ENCODE measurements around the gene SLC24A4.

SLC24A4 gene

DNA sequence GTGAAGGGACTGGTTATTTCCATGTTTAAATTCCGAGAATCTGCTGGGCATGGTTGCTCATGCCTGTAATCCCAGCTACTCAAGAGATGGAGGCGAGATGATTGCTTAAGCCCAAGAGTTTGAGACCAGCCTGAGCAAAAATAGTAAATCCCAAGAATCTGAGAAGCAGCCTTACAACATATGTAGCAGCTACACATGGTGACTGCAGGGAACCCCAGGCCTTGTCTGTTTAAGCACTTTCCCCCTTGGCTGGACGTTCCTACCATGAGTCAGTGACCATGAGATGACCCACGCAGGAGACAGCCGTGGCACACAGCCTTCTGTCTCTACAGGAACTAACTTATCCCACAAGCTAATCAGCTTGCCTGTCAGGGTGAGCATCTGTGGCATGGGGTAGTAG lies 5.5 kb upstream of the SLC24A4 start:
- Histone ChIP-seq H3K9me3 (ENCODE audit: control insufficient read depth, insufficient read depth, low read length) (no peaks in the 10 kb centered on the region), H3K79me2 (ENCODE audit: control insufficient read depth, low read length) (no peaks in the 10 kb centered on the region), H3K27me3 (ENCODE audit: control insufficient read depth, low read length) (no peaks in the 10 kb centered on the region; the same call in 1 of the 2 replicates), H3K4me3 (ENCODE audit: low read length) (no peak overlapping the region), H3K4me2 (ENCODE audit: low read length) (no peak overlapping the region), H3K4me1 (ENCODE audit: control insufficient read depth, low read length) (no peaks in the 10 kb centered on the region), H3K36me3 (ENCODE audit: control insufficient read depth, low read length) (no peaks in the 10 kb centered on the region), H3K9me2 (replicated peaks; ENCODE audit: control insufficient read depth, low read length) (no peaks in the 10 kb centered on the region), H3F3A (ENCODE audit: control insufficient read depth, insufficient read depth) (no peaks in the 10 kb centered on the region), H4K20me1 (ENCODE audit: control insufficient read depth, insufficient read depth, low read depth, low read length) (no peaks in the 10 kb centered on the region), H3K27ac (ENCODE audit: low read depth, low read length) (no peak overlapping the region)
- no peak for TF ChIP-seq EZH2phosphoT487 (IDR thresholded peaks at IDR 0.05; ENCODE audit: borderline replicate concordance, low read length)

DNA sequence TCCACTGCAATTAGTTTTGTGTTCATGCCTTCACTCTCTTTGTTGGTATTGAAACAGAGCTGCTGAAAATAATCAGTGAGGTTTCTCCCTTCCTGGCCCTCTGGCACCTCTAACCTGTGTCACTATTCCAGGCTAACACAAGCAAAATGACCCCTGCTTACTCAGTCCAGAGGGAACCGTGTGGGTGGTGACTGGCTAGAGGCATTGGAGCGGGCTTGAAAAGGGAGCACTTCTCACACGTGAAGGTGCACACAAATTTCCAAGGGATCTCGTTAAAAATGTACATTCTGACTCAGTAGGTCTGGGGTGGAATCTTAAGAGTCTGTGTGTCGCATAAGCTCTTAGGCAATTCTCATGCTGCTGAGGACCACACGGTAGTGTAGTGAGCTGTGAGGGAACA lies 1.3 kb upstream of the SLC24A4 start:
- Histone ChIP-seq H3K27me3 (ENCODE audit: control insufficient read depth, low read length) (peaks cover 5% of the 10 kb centered on the region; the same call in 1 of the 2 replicates), H3K4me2 (ENCODE audit: low read length) (no peak overlapping the region), H3K27ac (ENCODE audit: low read depth, low read length) (no peak overlapping the region), H3K9me3 (ENCODE audit: control insufficient read depth, insufficient read depth, low read length) (no peaks in the 10 kb centered on the region), H4K20me1 (ENCODE audit: control insufficient read depth, insufficient read depth, low read depth, low read length) (no peaks in the 10 kb centered on the region), H3K9me2 (replicated peaks; ENCODE audit: control insufficient read depth, low read length) (no peaks in the 10 kb centered on the region), H3K36me3 (ENCODE audit: control insufficient read depth, low read length) (no peaks in the 10 kb centered on the region), H3K4me1 (ENCODE audit: control insufficient read depth, low read length) (no peaks in the 10 kb centered on the region), H3K4me3 (ENCODE audit: low read length) (no peak overlapping the region), H3K79me2 (ENCODE audit: control insufficient read depth, low read length) (no peaks in the 10 kb centered on the region), H3F3A (ENCODE audit: control insufficient read depth, insufficient read depth) (no peaks in the 10 kb centered on the region)
- TF ChIP-seq EZH2phosphoT487 (IDR thresholded peaks at IDR 0.05; ENCODE audit: borderline replicate concordance, low read length), result no peak
- TF ChIP-seq, protein P1, sequence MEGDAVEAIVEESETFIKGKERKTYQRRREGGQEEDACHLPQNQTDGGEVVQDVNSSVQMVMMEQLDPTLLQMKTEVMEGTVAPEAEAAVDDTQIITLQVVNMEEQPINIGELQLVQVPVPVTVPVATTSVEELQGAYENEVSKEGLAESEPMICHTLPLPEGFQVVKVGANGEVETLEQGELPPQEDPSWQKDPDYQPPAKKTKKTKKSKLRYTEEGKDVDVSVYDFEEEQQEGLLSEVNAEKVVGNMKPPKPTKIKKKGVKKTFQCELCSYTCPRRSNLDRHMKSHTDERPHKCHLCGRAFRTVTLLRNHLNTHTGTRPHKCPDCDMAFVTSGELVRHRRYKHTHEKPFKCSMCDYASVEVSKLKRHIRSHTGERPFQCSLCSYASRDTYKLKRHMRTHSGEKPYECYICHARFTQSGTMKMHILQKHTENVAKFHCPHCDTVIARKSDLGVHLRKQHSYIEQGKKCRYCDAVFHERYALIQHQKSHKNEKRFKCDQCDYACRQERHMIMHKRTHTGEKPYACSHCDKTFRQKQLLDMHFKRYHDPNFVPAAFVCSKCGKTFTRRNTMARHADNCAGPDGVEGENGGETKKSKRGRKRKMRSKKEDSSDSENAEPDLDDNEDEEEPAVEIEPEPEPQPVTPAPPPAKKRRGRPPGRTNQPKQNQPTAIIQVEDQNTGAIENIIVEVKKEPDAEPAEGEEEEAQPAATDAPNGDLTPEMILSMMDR (IDR thresholded peaks at IDR 0.05; ENCODE audit: low read depth, low read length, poor library complexity, severe bottlenecking), result no peak

DNA sequence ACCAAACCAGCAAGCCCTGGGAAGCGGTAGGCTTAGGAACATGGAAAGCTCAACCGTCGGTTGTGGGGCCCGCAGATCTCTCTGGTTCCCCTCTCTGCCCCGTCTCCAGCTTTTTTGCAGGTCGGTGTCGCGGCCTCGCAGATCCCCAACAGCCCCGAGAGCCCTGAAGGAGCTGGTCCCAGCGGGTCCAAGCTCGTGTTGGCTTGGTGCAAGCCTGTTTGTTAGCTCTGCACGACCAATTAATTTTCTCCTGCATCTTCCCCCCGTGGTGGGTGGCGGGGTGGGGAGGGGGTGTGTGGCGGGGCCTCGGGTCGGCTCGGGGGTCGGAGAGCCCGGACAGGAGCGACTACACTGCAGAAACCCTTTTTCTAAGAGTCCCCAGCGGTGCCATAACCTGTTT lies 449 bp upstream of the SLC24A4 start:
- no peaks in the 10 kb centered on the region for H3K9me3 ChIP-seq (ENCODE audit: control insufficient read depth, insufficient read depth, low read length)
- no peaks in the 10 kb centered on the region for H3K9me2 ChIP-seq (replicated peaks; ENCODE audit: control insufficient read depth, low read length)
- H3K36me3 ChIP-seq (ENCODE audit: control insufficient read depth, low read length), result no peaks in the 10 kb centered on the region
- H3K4me1 ChIP-seq (ENCODE audit: control insufficient read depth, low read length), result no peaks in the 10 kb centered on the region
- H3F3A ChIP-seq (ENCODE audit: control insufficient read depth, insufficient read depth), result no peaks in the 10 kb centered on the region
- TF ChIP-seq EZH2phosphoT487 (IDR thresholded peaks at IDR 0.05; ENCODE audit: borderline replicate concordance, low read length), result no peak
- TF ChIP-seq, protein P1 (IDR thresholded peaks at IDR 0.05; ENCODE audit: low read depth, low read length, poor library complexity, severe bottlenecking), result no peak
- H3K27ac ChIP-seq (ENCODE audit: low read depth, low read length), result no peak overlapping the region
- H3K4me3 ChIP-seq (ENCODE audit: low read length), result no peak overlapping the region
- no peak overlapping the region for H3K4me2 ChIP-seq (ENCODE audit: low read length)
- no peaks in the 10 kb centered on the region for H4K20me1 ChIP-seq (ENCODE audit: control insufficient read depth, insufficient read depth, low read depth, low read length)
- H3K27me3 ChIP-seq (ENCODE audit: control insufficient read depth, low read length), result peaks cover 5% of the 10 kb centered on the region; the same call in 1 of the 2 replicates
- H3K79me2 ChIP-seq (ENCODE audit: control insufficient read depth, low read length), result no peaks in the 10 kb centered on the region

DNA sequence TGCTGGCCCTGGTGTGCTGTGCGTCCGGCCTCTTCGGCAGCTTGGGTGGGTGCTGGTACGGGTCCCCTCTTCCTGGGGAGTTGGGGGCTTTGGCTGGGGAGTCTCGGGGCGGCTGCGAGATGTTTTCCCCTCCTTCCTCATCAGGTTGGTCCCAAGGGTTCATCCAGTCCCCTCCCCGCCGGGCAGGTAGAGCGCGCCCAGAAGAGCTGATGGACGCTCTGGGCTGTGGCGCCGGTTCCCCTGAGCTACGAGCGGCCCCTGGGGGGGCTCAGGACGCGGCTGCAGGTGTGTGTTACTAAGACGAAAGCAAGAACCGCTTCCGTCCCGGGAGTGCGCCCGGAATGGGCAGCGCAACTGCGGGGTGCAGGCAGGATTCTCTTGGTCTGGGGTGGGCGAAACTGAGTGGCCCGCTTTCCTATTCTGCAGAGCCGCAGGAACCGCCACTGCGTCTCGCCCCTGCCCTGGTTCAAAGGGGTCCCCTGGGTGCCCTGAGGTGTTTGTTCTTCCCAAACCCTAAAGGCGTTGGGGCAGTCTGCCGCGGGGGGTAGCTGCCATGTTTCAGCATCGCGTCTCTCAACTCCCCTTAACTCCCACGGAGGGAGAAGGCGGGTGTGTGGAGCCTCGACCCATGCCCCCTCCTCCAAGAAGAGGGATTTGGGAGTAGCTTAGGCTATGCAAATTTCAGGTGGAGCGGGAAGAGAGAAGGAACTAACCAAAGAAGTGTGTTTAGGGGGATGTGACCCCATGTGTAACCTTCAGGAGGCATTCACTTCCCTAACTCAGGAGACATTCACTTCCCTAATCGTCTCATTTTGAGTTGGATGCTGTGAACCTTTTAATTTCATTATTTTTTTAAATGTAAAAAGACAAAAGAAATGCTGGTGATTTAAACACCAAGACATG lies 1.2 kb downstream of the SLC24A4 start:
- H3K27ac ChIP-seq (ENCODE audit: low read depth, low read length), result no peak overlapping the region
- no peaks in the 10 kb centered on the region for H3K36me3 ChIP-seq (ENCODE audit: control insufficient read depth, low read length)
- H3K79me2 ChIP-seq (ENCODE audit: control insufficient read depth, low read length), result no peaks in the 10 kb centered on the region
- H3K9me3 ChIP-seq (ENCODE audit: control insufficient read depth, insufficient read depth, low read length), result no peaks in the 10 kb centered on the region
- H3K4me2 ChIP-seq (ENCODE audit: low read length), result no peak overlapping the region
- no peaks in the 10 kb centered on the region for H3F3A ChIP-seq (ENCODE audit: control insufficient read depth, insufficient read depth)
- peaks cover 5% of the 10 kb centered on the region; the same call in 1 of the 2 replicates for H3K27me3 ChIP-seq (ENCODE audit: control insufficient read depth, low read length)
- H3K9me2 ChIP-seq (replicated peaks; ENCODE audit: control insufficient read depth, low read length), result no peaks in the 10 kb centered on the region
- H3K4me1 ChIP-seq (ENCODE audit: control insufficient read depth, low read length), result no peaks in the 10 kb centered on the region
- H3K4me3 ChIP-seq (ENCODE audit: low read length), result no peak overlapping the region
- no peaks in the 10 kb centered on the region for H4K20me1 ChIP-seq (ENCODE audit: control insufficient read depth, insufficient read depth, low read depth, low read length)
- no peak for TF ChIP-seq EZH2phosphoT487 (IDR thresholded peaks at IDR 0.05; ENCODE audit: borderline replicate concordance, low read length)
- TF ChIP-seq, protein P1 (IDR thresholded peaks at IDR 0.05; ENCODE audit: low read depth, low read length, poor library complexity, severe bottlenecking), result no peak
